Prostate gland (tissue), 2 donors: ENCODE data around the gene GNL3.
"Not testable (repeated sequence)": the region's sequence is repeated elsewhere in the genome, so short reads cannot be mapped to it uniquely, and the experiment has no call there.

Experiments used
- POLR2A ChIP-seq: fragments of 450-650 bp; IDR thresholded peaks from one replicate; pipeline ENCODE4 v1.6.1; 2016; ENCODE audit warnings: antibody characterized with exemption, mild to moderate bottlenecking
- POLR2AphosphoS5 ChIP-seq: sonication (generic); formaldehyde crosslinking; IDR thresholded peaks from one replicate; pipeline ENCODE4 v1.6.1; 2017; ENCODE audit warnings: antibody characterized with exemption
- TF ChIP-seq, protein P1 (sequence below), 4 experiments: fragments of 200-600 bp in 2 of 4; fragments of 450-650 bp in 2 of 4; sonication (generic) in 2 of 4; IDR thresholded peaks; 1 replicate in 3 of 4; 2 replicates in 1 of 4; pipeline ENCODE4 v1.5.1; 2016 to 2019; ENCODE audit warnings: antibody characterized with exemption in 4 of 4, mild to moderate bottlenecking in 2 of 4, moderate library complexity in 2 of 4

DNA sequence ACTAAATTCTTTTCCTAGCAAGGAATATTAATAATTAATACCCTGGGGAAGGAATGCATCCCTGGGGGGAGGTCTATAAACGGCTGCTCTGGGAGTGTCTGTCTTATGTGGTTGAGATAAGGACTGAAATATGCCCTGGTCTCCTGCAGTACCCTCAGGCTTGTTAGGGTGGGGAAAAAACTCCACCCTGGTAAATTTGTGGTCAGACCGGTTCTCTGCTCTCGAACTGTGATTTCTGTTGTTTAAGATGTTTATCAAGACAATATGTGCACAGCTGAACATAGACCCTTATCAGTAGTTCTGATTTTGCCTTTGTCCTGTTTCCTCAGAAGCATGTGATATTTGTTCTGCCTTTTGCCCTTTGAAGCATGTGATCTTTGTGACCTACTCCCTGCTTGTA lies 42.9 kb downstream of the GNL3 start:
- TF ChIP-seq, protein P1, sequence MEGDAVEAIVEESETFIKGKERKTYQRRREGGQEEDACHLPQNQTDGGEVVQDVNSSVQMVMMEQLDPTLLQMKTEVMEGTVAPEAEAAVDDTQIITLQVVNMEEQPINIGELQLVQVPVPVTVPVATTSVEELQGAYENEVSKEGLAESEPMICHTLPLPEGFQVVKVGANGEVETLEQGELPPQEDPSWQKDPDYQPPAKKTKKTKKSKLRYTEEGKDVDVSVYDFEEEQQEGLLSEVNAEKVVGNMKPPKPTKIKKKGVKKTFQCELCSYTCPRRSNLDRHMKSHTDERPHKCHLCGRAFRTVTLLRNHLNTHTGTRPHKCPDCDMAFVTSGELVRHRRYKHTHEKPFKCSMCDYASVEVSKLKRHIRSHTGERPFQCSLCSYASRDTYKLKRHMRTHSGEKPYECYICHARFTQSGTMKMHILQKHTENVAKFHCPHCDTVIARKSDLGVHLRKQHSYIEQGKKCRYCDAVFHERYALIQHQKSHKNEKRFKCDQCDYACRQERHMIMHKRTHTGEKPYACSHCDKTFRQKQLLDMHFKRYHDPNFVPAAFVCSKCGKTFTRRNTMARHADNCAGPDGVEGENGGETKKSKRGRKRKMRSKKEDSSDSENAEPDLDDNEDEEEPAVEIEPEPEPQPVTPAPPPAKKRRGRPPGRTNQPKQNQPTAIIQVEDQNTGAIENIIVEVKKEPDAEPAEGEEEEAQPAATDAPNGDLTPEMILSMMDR (IDR thresholded peaks at IDR 0.05): not testable (repeated sequence)
- not testable (repeated sequence) for TF ChIP-seq POLR2A, POLR2AphosphoS5
